ENCODE measurements around the gene PLA2G2C. TPM values are rescaled to one million over a fixed set of nuclear protein-coding genes. Genes with fewer than 3 reads are reported as not detected.

The PLA2G2C gene
- total RNA-seq, 1 experiment from 2014 or later: not detected

- intact Hi-C loops (cut with micrococcal nuclease; ENCODE audit: unreplicated experiment): no loop called here
- CTCF ChIA-PET: no interaction called here
- Histone ChIP-seq H3K27me3 (replicated peaks; ENCODE audit: insufficient read depth, low read depth, low read length, poor library complexity) (peaks cover 8% of the 10 kb centered on the region), H3K36me3 (ENCODE audit: insufficient read depth, low read length, poor library complexity, severe bottlenecking) (no peaks in the 10 kb centered on the region), H3K4me3 (ENCODE audit: low read depth, low read length, poor library complexity, severe bottlenecking) (no peak overlapping the region), H3K4me1 (ENCODE audit: insufficient read depth, low read length, poor library complexity, severe bottlenecking) (no peaks in the 10 kb centered on the region), H3K27ac (ENCODE audit: low read depth, low read length, poor library complexity, severe bottlenecking) (no peak overlapping the region), H3K9me3 (ENCODE audit: low read depth, low read length, poor library complexity, severe bottlenecking) (peaks cover 20% of the 10 kb centered on the region)
- TF ChIP-seq EZH2 (IDR thresholded peaks at IDR 0.05; ENCODE audit: borderline replicate concordance, low read depth, low read length, poor library complexity, severe bottlenecking): no peak
- no peak for TF ChIP-seq CTCF (conservative IDR thresholded peaks at IDR 0.05; ENCODE audit: low read depth, low read length)
- BruUV-seq (replicated peaks): no TSS peak
- POLR2A ChIA-PET (ENCODE audit: low non-redundant PET): no interaction called here
- DNase-seq (ENCODE audit: low spot score): no peak
These were observed 26.3 kb downstream of the PLA2G2C start for GRCh38 chr1:20160034-20160433.

GRCh38 chr1:20158358-20159070, 27.8 kb downstream of the PLA2G2C start:
- ChIA-PET CTCF (no interaction called here), POLR2A (ENCODE audit: low non-redundant PET) (no interaction called here)
- no TSS peak for BruUV-seq (replicated peaks)
- intact Hi-C loops (cut with micrococcal nuclease; ENCODE audit: unreplicated experiment): loop anchor here (10.0 kb wide), 1 partner anchor 184 kb away; the partner anchor contains the start of gene PLA2G2A
- Histone ChIP-seq H3K36me3 (ENCODE audit: insufficient read depth, low read length, poor library complexity, severe bottlenecking) (no peaks in the 10 kb centered on the region), H3K27ac (ENCODE audit: low read depth, low read length, poor library complexity, severe bottlenecking) (no peak overlapping the region), H3K4me3 (ENCODE audit: low read depth, low read length, poor library complexity, severe bottlenecking) (no peak overlapping the region), H3K27me3 (replicated peaks; ENCODE audit: insufficient read depth, low read depth, low read length, poor library complexity) (no peaks in the 10 kb centered on the region), H3K9me3 (ENCODE audit: low read depth, low read length, poor library complexity, severe bottlenecking) (peaks cover 20% of the 10 kb centered on the region), H3K4me1 (ENCODE audit: insufficient read depth, low read length, poor library complexity, severe bottlenecking) (no peaks in the 10 kb centered on the region)
- no peak for DNase-seq (ENCODE audit: low spot score)
- TF ChIP-seq EZH2 (IDR thresholded peaks at IDR 0.05; ENCODE audit: borderline replicate concordance, low read depth, low read length, poor library complexity, severe bottlenecking): no peak
- TF ChIP-seq CTCF (conservative IDR thresholded peaks at IDR 0.05; ENCODE audit: low read depth, low read length): no peak

- Histone ChIP-seq H3K36me3 (ENCODE audit: insufficient read depth, low read length, poor library complexity, severe bottlenecking) (no peaks in the 10 kb centered on the region), H3K27me3 (replicated peaks; ENCODE audit: insufficient read depth, low read depth, low read length, poor library complexity) (no peaks in the 10 kb centered on the region), H3K4me1 (ENCODE audit: insufficient read depth, low read length, poor library complexity, severe bottlenecking) (no peaks in the 10 kb centered on the region), H3K4me3 (ENCODE audit: low read depth, low read length, poor library complexity, severe bottlenecking) (no peak overlapping the region), H3K9me3 (ENCODE audit: low read depth, low read length, poor library complexity, severe bottlenecking) (peaks cover 4% of the 10 kb centered on the region), H3K27ac (ENCODE audit: low read depth, low read length, poor library complexity, severe bottlenecking) (no peak overlapping the region)
- no TSS peak for BruUV-seq (replicated peaks)
- TF ChIP-seq EZH2 (IDR thresholded peaks at IDR 0.05; ENCODE audit: borderline replicate concordance, low read depth, low read length, poor library complexity, severe bottlenecking) (no peak), CTCF (conservative IDR thresholded peaks at IDR 0.05; ENCODE audit: low read depth, low read length) (no peak)
- no peak for DNase-seq (ENCODE audit: low spot score)
- POLR2A ChIA-PET (ENCODE audit: low non-redundant PET): no interaction called here
- intact Hi-C loops (cut with micrococcal nuclease; ENCODE audit: unreplicated experiment): loop anchor here (5.0 to 10.0 kb wide), 2 partner anchors 180 to 392 kb away; partner anchors contain the start of gene PLA2G2A
- CTCF ChIA-PET: no interaction called here
These were observed 32.0 kb downstream of the PLA2G2C start for GRCh38 chr1:20154301-20154831.
